ENCODE data around the gene FER.

The FER gene

GRCh38 chr5:108953940-108954339, 206.2 kb downstream of the FER start:
- peaks cover 4% of the 10 kb centered on the region; the same call in 1 of the 2 replicates for H3K4me1 ChIP-seq (ENCODE audit: control insufficient read depth, insufficient read depth, low read length)
- TF ChIP-seq FEZF1 (tag by site-specific recombination; IDR thresholded peaks at IDR 0.05) (peak; percentile 24; the same call in 1 of the 2 replicates), ZNF629 (tag by site-specific recombination; IDR thresholded peaks at IDR 0.05) (no peak)
- H3K36me3 ChIP-seq (ENCODE audit: control insufficient read depth in 2 of 2, insufficient read depth in 1 of 2, low read length in 2 of 2), result no peaks in the 10 kb centered on the region; a peak in 1 of 3 replicates
- H3K4me3 ChIP-seq (ENCODE audit: low read depth, low read length), result no peak overlapping the region
- H3K27ac ChIP-seq (ENCODE audit: extremely low read depth, low read depth, low read length), result no peak overlapping the region
- POLR2A ChIA-PET, result no interaction called here
- CTCF ChIA-PET, result no interaction called here
- no peaks in the 10 kb centered on the region for H3K9me3 ChIP-seq (ENCODE audit: control insufficient read depth, insufficient read depth, low read depth, low read length)

- no peak overlapping the region for H3K4me3 ChIP-seq (ENCODE audit: low read depth, low read length)
- no peak overlapping the region for H3K27ac ChIP-seq (ENCODE audit: extremely low read depth, low read depth, low read length)
- ChIA-PET POLR2A (no interaction called here), CTCF (no interaction called here)
- no peak for TF ChIP-seq KLF16 (tag by site-specific recombination; IDR thresholded peaks at IDR 0.05)
- TF ChIP-seq ZNF341 (tag by site-specific recombination; IDR thresholded peaks at IDR 0.05; ENCODE audit: low read depth), result no peak
- no peak for TF ChIP-seq ZNF488 (tag by site-specific recombination; IDR thresholded peaks at IDR 0.05)
- TF ChIP-seq ZNF148 (tag by site-specific recombination; IDR thresholded peaks at IDR 0.05; ENCODE audit: borderline replicate concordance), result no peak
- TF ChIP-seq ZNF830 (tag by site-specific recombination; IDR thresholded peaks at IDR 0.05; ENCODE audit: low read depth), result no peak
- TF ChIP-seq ZNF558 (tag by site-specific recombination; IDR thresholded peaks at IDR 0.05), result no peak
- TF ChIP-seq ZNF791 (tag by site-specific recombination; IDR thresholded peaks at IDR 0.05), result no peak
- TF ChIP-seq ZNF549 (tag by site-specific recombination; IDR thresholded peaks at IDR 0.05), result no peak
- TF ChIP-seq ZBTB49 (tag by site-specific recombination; IDR thresholded peaks at IDR 0.05; ENCODE audit: low read depth), result no peak
- TF ChIP-seq ZNF324 (tag by site-specific recombination; IDR thresholded peaks at IDR 0.05), result no peak
- no peak for TF ChIP-seq PBX3 (CRISPR knock-in tag; IDR thresholded peaks at IDR 0.05)
- TF ChIP-seq ZNF16 (tag by site-specific recombination; IDR thresholded peaks at IDR 0.05; ENCODE audit: low read depth), result no peak
- TF ChIP-seq ZNF350 (tag by site-specific recombination; IDR thresholded peaks at IDR 0.05), result no peak
- TF ChIP-seq TCF7L2 (IDR thresholded peaks at IDR 0.05; ENCODE audit: borderline replicate concordance, low read depth, low read length), result no peak
- H3K36me3 ChIP-seq (ENCODE audit: control insufficient read depth in 2 of 2, insufficient read depth in 1 of 2, low read length in 2 of 2), result no peaks in the 10 kb centered on the region
- no peaks in the 10 kb centered on the region for H3K9me3 ChIP-seq (ENCODE audit: control insufficient read depth, insufficient read depth, low read depth, low read length)
- no peaks in the 10 kb centered on the region for H3K4me1 ChIP-seq (ENCODE audit: control insufficient read depth, insufficient read depth, low read length)
Observed at GRCh38 chr5:108957333-108957732, 209.6 kb downstream of the FER start.

- ChIA-PET CTCF (no interaction called here), POLR2A (no interaction called here)
- Histone ChIP-seq H3K4me3 (ENCODE audit: low read depth, low read length) (no peak overlapping the region), H3K36me3 (ENCODE audit: control insufficient read depth in 2 of 2, insufficient read depth in 1 of 2, low read length in 2 of 2) (no peaks in the 10 kb centered on the region), H3K27ac (ENCODE audit: extremely low read depth, low read depth, low read length) (no peak overlapping the region), H3K4me1 (ENCODE audit: control insufficient read depth, insufficient read depth, low read length) (no peaks in the 10 kb centered on the region), H3K9me3 (ENCODE audit: control insufficient read depth, insufficient read depth, low read depth, low read length) (no peaks in the 10 kb centered on the region)
- TF ChIP-seq SCRT2 (tag by site-specific recombination; IDR thresholded peaks at IDR 0.05) (peak; percentile 72), ZNF248 (tag by site-specific recombination; IDR thresholded peaks at IDR 0.05) (no peak), ZNF677 (tag by site-specific recombination; IDR thresholded peaks at IDR 0.05) (no peak)
Observed at GRCh38 chr5:108966910-108967309, 219.2 kb downstream of the FER start.
